HG03139 (cell line): Measurements from ENCODE around the gene C11orf42.
"Not testable (repeated sequence)": the region's sequence is repeated elsewhere in the genome, so short reads cannot be mapped to it uniquely, and the experiment has no call there.

Source experiments
- ATAC-seq: cut with Tn5 transposase; IDR thresholded peaks from one replicate; pipeline ENCODE4 v1.9.1; 2021; ENCODE audit not compliant: unreplicated experiment

Gene C11orf42

DNA sequence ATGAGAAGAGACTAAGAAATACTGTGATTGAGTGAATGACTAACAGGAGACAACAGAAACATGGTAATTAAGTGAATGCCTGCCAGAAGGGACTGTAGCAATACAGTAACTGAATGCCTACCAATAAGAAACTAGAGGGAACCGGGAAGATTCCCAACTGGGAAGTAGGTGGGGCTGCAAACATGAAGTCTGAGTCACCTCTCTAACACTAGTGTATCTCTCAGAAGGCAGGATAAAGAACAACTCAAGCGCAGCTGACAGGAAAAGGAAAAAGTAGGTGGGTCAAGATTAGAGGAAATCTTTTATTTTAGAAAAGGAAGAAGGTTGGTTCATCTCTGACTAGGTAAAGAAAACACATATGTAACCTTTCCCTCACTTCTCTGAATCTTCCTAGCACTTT lies 14.0 kb downstream of the C11orf42 start:
- ATAC-seq, result no peak

DNA sequence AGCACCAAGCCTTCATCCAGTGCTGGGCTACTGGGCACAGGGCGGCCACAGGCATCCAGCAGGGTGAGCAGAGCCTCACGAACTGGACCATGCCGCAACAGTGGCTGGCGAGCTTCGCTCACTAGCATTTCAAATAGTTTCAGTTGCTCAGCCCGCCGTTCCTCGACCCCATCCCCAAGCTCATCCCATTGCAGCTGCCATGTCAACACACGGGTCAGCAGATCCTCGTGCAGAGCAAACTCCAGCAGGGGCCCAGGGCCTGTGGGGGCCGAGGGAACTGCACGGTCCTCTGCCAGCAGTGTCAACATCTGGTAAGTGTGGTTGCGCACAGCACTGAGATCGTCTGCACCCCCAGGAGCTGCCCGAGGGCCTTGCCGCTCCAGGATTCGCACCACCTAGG lies 18.5 kb downstream of the C11orf42 start:
- ATAC-seq, result no peak

DNA sequence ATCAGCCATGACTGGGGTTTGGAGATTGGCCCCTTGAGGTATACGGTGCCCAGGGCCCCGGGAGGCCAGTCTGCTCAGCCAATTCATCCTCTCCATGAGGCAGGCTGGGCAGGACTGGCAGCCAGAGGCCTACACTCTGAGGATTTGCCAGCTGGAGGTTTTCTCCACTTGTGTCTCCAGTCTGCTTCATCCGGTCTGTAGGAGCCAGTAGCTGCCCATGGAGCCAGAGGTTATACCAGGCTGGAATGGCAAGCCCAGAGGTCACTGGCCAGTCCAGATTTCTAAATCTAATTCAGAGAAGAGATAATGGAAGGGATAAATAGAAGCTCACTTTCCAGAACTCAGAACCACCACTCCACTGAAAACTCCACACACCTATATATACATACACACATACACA lies 19.1 kb downstream of the C11orf42 start:
- no peak for ATAC-seq

DNA sequence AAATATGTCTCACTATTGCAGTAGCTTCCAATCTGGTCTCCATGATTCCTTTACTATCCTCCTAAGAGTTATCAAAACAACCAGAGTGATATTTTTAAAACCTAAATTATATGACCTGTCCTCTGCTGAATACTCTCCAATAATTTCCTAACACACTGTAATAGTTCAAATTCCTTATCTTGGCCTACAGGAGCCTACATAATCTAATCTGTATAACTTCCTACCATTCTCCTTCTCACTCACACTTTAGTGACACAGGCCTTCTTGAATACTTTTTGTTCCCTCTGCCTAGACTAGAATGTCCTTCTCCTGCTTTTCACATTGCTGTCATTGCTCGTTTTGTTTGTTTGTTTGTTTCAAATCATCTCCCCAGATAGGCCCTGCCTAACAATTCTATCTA lies 19.7 kb downstream of the C11orf42 start:
- no peak for ATAC-seq

DNA sequence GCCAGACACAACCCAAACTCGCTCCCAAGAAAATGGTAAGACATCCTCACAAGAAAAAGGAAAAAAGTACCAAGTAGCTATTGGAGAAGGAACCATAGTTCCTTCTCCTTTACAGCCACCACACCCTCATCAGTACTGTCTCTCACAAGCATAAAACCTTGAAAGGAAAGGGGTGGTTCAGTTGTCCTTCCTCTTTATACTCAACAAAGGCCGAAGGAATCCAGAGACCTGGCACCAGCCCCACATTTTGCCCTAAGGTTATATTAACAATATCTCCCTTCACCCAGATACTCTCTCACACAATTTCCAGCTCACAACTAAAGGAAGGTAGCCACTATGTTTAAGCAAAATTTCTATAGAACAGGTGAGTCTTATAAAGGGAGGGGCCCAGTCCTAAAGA lies 20.5 kb downstream of the C11orf42 start:
- no peak for ATAC-seq

DNA sequence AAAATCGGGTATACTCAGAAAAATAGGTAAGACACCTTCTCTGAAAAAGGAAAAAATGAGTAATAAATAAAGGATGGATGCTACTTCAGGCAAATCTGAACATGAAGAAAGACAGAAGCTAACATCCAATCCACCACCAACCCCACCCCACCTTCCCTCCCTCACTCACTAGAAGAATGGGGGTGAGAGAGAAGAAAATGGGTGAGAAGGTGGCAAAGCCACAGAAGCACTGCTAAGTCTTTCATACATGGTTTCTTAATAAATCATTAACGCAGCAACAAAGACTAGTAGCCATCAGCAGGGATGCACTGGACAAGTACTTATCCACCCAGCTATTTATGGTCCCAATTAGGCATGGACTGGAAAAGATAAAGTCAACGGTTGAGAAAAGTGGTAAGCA lies 23.2 kb downstream of the C11orf42 start:
- no peak for ATAC-seq

DNA sequence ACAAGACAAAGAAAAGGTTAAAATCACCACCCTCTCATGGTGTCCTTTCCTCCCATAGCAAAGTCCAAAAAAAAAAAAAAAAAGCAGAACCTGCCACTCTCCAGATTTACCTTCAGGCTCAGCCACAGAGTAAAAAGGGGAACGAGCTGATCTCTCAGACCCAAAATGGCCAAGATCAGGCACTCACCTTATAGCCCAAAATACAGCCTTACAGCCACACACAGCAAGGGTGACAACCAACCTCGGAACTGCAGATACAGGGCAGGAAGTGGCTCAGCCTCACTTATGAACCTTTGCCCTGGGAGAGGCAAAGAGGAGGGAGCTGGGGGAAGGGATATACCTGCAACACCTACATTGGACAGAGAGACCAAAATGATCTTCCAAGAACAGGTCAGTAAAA lies 24.6 kb downstream of the C11orf42 start:
- ATAC-seq, result no peak

DNA sequence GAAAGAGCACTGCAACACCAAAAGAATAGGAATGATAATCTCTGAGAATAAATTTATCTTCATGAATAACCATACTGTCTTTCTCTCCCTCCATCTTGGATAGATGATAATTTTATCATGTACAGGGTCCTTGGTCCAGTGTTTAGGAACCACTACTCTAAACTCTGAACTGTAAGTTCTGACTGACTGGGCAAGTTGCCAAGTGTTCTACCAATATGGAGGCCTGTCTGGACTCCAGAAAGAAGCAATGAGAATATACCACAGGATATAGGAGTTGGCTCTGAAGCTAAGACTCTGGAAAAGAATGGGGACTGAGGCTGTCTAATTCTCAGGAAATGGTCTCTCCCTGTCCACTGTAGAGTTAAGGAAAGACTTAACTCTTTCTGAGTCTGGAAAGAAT lies 27.5 kb downstream of the C11orf42 start:
- ATAC-seq, result no peak

DNA sequence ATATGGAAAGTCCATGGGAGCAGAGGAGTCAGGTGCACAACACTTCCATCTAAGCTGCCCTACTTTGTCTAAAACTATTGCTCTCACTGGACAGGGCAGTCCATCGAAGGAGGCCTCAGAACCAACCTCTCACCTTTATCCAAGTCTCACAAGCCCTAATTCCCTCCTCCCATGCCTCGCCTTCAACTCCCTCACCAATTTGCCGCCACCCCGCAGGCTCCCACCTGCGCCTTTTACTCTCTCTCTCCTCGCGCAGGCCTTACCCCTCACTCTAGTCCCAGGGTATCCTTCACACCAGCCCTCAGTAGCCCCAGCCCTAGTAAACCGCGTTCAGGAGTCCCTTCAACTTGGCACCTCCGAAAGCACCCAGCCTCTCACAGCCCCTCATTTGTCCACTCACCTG lies 28.6 kb downstream of the C11orf42 start:
- no peak for ATAC-seq

DNA sequence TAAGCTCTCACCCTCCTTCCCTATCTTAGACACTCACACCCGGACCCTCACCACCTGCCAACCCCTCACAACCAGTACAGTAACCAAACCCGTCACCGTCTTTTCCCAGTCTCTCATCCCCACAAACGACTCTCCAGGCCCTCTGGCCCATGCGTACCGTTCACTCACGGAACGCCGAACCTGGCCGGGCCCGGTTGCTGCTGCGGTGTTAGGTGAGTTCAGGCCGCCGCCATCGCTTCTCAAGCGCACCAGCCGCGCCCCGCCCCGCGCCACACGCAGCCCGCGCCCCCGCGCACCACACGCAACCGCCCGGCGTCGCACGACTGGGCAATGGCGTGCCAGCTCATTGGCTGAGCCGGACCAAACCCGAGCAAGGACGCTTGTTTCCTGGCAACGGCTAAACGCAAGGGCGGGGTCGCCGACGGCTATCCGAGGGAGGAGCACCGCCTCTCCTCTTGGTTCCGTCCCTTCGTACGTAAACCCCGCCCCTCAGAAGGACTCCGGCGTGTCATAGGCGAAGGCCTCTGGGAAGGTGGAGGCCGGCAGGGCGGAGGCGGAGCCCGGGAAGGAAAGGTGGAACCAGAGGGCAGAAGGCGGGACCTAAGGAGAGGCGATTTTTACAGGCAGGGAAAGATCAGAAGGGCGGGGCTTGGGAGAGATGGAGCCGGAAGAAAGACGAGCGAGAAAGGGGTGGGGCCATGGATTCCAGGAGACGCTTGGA lies 29.2 kb downstream of the C11orf42 start, which contains the start of gene FHIP1B:
Gene FHIP1B (minus strand): TSS at position 250 of the 721 bp plus-strand sequence. CDS start 10,120 bp downstream, outside the sequence.
- peak; percentile 93 for ATAC-seq

DNA sequence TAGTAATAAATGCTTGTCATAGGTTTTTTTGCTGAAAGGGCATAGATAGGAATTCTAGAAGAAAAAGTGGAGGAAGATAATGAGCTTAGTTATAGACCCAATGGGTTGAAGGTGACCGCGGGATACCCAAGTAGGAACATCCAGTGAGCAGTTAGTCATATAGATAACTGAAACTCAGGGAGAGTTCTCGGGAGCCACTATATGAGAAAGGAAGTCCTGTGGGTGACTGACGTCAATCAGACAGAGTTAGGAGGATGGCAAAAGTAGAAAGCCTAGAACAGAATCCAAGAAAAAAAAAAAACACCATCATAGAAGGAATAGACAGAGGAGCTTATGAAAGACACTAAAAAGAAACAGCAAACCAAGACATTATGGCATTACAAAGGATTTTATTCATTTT lies 31.9 kb downstream of the C11orf42 start:
- ATAC-seq, result no peak

DNA sequence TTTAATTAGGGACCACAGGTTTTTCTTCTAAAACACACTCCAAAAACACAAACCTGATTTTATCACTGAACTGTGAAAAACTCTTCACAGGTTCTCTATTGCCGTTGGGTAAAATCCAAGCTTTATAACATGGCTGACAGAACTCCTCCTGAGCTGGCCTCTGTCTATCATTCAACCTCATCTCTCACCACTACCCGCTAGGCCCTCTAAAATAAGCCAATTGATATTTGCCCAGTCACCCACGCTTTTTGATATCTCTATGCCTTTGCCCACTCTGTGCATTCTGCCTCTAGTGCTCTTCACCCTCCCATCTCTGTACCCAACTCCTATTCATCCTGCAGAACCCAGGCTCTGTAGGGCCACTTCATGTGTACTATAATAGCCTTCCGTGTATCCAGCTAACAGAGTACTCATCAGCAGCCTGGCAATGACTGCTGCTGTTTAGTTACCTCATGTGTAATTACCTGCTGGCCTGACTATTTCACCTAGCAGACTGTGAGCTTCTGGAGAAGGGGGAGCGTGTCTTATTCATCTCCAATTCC lies 32.5 kb downstream of the C11orf42 start:
- ATAC-seq, result no peak

DNA sequence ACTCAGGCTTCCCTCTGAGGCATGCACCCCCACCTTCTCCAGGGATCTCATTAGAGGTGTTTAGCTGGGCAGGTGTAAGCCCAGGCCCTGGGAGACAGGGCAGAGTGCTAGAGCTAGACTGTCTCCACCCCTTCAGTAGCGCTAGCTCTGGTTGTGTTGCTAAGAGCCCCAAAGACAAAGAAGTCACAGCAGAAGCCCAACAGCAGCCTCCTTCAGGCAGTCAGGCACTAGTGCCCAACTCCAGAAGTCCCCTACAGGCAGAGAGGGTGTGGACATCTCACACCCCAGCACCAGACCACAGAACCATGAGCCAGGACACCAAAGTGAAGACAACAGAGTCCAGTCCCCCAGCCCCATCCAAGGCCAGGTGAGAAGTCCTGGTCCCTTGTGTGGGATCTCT lies 33.5 kb downstream of the C11orf42 start, which contains the start of gene CNGA4:
Gene CNGA4 (plus strand): TSS at position 188 of the 400 bp plus-strand sequence. CDS start 118 bp downstream, at position 306.
- ATAC-seq, result no peak

DNA sequence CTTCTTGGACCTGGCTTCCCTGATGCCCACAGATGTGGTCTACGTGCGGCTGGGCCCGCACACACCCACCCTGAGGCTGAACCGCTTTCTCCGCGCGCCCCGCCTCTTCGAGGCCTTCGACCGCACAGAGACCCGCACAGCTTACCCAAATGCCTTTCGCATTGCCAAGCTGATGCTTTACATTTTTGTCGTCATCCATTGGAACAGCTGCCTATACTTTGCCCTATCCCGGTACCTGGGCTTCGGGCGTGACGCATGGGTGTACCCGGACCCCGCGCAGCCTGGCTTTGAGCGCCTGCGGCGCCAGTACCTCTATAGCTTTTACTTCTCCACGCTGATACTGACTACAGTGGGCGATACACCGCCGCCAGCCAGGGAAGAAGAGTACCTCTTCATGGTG lies 34.8 kb downstream of the C11orf42 start:
- ATAC-seq, result no peak

DNA sequence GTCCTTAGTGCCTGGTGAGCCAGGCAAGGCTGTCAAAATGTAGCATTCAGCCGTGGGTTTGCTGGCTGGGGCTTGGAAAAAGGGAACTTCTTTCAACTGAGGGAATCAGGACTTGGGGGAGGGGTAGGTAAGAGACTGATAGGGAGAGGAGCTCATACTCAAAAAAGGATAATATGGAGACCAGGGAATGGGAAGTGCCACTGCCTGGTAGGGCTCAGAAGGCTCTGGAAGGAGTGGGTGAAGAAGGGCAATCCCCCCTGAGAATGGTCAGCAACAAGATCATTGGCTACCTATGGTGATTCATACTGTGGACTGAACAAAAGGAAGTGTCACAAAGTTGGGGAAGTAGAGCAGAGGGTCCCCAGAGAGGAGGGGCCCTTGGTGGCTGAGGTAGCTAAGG lies 35.4 kb downstream of the C11orf42 start:
- ATAC-seq, result no peak

DNA sequence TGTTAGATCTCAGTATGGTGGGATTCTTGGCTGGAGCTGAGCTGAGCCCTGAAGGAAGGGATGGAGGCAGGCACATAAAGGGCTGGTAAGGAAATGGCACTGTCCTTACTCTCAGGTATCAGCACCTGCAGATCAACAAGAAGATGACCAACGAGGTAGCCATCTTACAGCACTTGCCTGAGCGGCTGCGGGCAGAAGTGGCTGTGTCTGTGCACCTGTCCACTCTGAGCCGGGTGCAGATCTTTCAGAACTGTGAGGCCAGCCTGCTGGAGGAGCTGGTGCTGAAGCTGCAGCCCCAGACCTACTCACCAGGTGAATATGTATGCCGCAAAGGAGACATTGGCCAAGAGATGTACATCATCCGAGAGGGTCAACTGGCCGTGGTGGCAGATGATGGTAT lies 36.0 kb downstream of the C11orf42 start:
- no peak for ATAC-seq

DNA sequence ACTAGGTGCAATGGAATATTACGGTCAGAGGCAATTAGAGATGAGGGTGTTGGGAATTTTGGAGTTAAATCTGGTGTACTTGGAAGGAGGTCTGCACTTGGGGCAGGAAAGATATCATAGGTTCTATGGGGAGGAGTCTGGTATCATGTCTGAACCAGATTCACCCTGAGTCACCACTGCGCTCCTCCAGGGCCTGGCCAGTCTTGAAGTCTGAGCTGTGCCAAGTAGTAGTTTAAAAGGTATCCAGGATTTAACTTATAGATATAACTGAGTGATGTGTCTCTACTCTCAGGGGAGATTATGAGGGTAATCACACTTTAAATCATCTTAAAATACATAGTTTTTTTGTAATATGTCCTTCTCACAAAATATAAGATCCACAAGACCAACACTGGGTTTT lies 40.2 kb downstream of the C11orf42 start:
- ATAC-seq, result no peak

DNA sequence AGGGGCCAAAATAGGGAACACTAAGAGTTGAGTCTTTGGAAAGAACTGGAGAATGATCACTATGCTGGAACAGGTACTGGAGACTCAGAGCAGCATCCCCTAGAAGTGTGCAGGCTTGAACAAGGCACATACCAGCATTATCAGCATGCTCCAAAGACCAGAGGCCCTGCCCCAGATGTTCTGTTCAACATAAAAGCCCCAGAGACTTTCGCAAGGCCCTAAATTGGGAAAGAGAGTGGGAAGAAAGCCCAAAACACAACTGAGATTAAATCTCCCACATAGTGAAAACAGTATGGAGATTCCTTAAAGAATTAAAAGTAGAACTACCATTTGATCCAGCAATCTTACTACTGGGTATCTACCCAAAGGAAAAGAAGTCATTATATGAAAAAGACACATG lies 42.9 kb downstream of the C11orf42 start:
- ATAC-seq, result no peak

DNA sequence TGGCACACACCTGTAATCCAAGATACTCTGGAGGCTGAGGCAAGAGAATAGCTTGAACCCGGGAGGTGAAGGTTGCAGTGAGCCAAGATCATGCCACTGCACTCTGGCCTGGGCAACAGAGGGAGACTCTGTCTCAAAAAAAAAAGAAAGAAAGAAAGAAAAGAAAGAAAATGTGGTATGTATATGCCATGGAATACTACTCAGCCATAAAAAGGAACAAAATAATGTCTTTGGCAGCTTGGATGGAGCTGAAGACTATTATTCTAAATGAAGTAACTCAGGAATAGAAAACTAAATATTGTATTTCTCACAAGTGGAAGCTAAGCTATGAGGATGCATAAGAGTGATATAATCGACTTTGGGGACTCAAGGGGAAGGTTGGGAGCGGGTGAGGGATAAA lies 43.5 kb downstream of the C11orf42 start:
- ATAC-seq, result not testable (repeated sequence)

DNA sequence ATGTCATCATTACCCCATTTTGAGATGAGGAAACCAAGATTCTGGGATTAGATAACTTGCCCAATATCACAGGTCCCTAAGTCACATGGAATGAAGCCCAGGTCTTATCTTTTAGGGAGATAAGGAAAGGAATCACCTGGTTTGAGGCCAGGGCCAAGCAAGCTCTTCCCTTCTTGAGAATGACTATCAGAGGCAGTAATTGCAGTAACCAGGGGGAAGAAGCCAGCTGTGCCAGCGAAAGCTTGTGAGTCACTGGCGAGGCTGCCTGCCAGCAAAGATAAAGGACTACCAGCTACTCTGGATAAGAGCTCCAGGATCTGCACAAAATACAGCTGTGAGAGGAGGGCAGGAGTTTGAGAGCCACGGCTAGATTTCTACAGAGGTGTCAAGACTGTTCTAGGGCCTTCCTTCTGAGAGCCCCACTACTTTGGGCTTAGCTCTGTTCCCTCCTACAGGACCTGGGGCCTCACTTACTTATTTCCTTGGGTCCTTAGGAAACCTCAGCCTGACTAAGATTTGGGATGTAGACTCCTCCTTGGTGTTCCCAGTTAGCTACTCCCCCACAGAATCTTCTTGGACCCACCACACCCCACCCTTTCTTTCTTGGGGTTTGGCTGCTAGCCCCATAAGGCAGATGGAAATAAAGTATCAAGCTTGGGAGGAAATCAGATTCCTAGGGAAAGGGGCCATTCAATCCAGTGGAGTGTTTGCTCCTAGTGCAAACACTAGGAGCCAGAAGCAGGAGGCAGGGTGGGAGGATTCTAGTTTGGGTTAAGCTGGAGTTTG lies 44.6 kb downstream of the C11orf42 start:
- no peak for ATAC-seq

DNA sequence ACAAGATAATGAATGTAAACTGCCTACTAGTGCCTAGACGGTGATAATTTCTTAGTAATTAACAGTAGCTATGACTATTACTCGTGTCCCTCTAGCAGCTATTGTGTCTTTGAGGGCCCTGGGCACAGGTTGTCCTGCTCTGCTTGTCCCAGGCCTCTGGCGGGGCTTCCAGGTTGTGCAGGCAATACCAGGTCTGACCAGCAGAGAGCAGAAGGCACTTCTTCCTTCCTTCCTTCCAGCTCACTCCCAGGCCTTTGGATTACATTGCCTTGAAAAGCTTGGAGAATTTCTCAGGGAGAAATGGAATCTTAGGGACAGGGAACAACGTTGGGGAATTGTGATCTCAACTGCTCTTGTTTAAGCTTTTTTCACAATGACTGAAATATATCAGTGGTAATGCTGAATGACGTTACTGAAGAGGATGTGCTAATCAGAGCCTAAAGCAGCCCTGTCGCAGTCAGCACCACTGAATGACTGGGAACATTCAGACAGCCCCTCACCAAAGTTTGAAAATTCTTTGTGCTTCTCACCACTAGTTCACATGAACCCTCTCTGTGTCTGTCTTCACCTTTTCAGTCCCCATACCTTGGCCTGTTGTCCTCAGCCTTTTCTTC lies 45.9 kb downstream of the C11orf42 start:
- ATAC-seq, result peak; percentile 84
